Hematopoietic multipotent progenitor cell (in vitro differentiated cells): ENCODE data around the gene POLR2A. TPM values are rescaled to one million over a fixed set of nuclear protein-coding genes. Genes with fewer than 3 reads are reported as not detected.

Experiments
- DNase-seq, 3 donors: peaks; one replicate each; pipeline ENCODE4 v3.0.0-alpha.2; 2011 to 2015; ENCODE audit warnings: low read depth in 2 of 3, low spot score in 2 of 3
- small RNA-seq: library from RNA; depleted of rRNA; stranded (forward); fragments of <200 nt; gene quantifications from one replicate; pipeline ENCODE3, GENCODE V24; 2012
- total RNA-seq: library from RNA; depleted of rRNA; stranded (reverse); fragments of >200 nt; gene quantifications from one replicate; pipeline ENCODE4 v1.2.3, GENCODE V29; 2012

POLR2A gene
- total RNA-seq, 1 donor: 234 TPM

DNA sequence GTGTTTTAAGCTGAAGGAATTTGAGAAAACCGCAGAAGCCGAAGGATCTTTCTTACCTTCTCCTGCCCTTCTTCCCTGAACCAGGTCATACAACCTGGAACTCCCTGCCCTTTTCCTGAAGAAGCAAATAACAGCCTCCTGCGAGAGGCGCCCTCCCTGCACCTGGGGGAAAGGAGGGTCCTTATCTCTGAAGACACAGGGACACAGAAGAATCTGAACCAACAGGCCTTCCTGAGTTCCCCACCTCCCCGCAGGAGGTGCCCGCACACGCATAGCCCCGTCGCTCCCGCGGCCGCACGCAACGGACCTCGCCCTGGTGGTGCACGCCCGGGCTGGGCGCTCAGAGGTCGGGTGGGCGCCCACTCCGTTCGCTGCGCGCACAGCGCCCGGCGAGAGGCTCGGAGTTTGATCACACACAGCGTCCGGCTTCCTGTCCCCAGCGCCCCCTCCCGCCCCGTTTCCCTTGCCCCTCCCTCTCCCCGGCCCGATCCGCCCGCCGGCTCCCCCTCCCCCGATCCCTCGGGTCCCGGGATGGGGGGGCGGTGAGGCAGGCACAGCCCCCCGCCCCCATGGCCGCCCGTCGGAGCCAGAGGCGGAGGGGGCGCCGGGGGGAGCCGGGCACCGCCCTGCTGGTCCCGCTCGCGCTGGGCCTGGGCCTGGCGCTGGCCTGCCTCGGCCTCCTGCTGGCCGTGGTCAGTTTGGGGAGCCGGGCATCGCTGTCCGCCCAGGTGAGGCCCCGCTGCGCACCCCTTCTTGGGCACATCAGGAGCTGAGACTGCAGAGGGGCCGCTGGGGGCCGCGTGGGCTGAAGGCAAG lies 64.6 kb downstream of the POLR2A start, which contains the start of gene TNFSF12:
Gene TNFSF12, plus strand, starts transcription at position 474 of the 816 bp plus-strand sequence. Its CDS starts 96 bp downstream, at position 570.
- DNase-seq: peak in 2 of 3 donors; percentile 49 to 66

Small RNAs within 50 kb of the gene (small RNA-seq; reads per million reads assigned to genes)
- not detected for gene RF00019

Other genes with a start within 250 kb of the POLR2A start
- 78.6 TPM for gene DVL2, start 249.8 kb upstream of the POLR2A start, total RNA-seq
- gene PHF23, start 244.9 kb upstream of the POLR2A start, total RNA-seq: 24.2 TPM
- 121 TPM for gene GABARAP, start 241.9 kb upstream of the POLR2A start, total RNA-seq
- gene CTDNEP1, start 232.6 kb upstream of the POLR2A start, total RNA-seq: 62.7 TPM
- 54.7 TPM for gene ELP5, start 232.2 kb upstream of the POLR2A start, total RNA-seq
- 9.7 TPM for gene CLDN7, start 221.9 kb upstream of the POLR2A start, total RNA-seq
- 1.9 TPM for gene SLC2A4, start 202.6 kb upstream of the POLR2A start, total RNA-seq
- gene YBX2, start 189.7 kb upstream of the POLR2A start, total RNA-seq: 0.27 TPM
- gene EIF5A, start 176.7 kb upstream of the POLR2A start, total RNA-seq: 522 TPM
- gene GPS2, start 169.0 kb upstream of the POLR2A start, total RNA-seq: 70.3 TPM
- 37.4 TPM for gene NEURL4, start 155.0 kb upstream of the POLR2A start, total RNA-seq
- 109 TPM for gene ACAP1, start 147.8 kb upstream of the POLR2A start, total RNA-seq
- 5.1 TPM for gene KCTD11, start 132.2 kb upstream of the POLR2A start, total RNA-seq
- not detected for gene TMEM95, start 129.2 kb upstream of the POLR2A start, total RNA-seq
- gene TNK1, start 103.3 kb upstream of the POLR2A start, total RNA-seq: 4.3 TPM
- 26.9 TPM for gene PLSCR3, start 89.8 kb upstream of the POLR2A start, total RNA-seq
- 141 TPM for gene TMEM256, start 80.3 kb upstream of the POLR2A start, total RNA-seq
- gene NLGN2, start 76.5 kb upstream of the POLR2A start, total RNA-seq: 6.7 TPM
- not detected for gene SPEM1, start 64.0 kb upstream of the POLR2A start, total RNA-seq
- gene SPEM2, start 58.8 kb upstream of the POLR2A start, total RNA-seq: under 0.01 TPM
- gene SPEM3, start 55.5 kb upstream of the POLR2A start, total RNA-seq: not detected
- gene TMEM102, start 48.9 kb upstream of the POLR2A start, total RNA-seq: 17.0 TPM
- gene FGF11, start 44.9 kb upstream of the POLR2A start, total RNA-seq: 0.54 TPM
- gene CHRNB1, start 39.3 kb upstream of the POLR2A start, total RNA-seq: 26.1 TPM
- 17.8 TPM for gene ZBTB4, start 4.7 kb upstream of the POLR2A start, total RNA-seq
- gene SLC35G6, start 2.9 kb upstream of the POLR2A start, total RNA-seq: not detected
- gene TNFSF12, start 64.7 kb downstream of the POLR2A start, total RNA-seq: 11.0 TPM
- gene TNFSF13, start 74.4 kb downstream of the POLR2A start, total RNA-seq: 15.3 TPM
- gene SENP3, start 77.6 kb downstream of the POLR2A start, total RNA-seq: 50.1 TPM
- gene CD68, start 95.3 kb downstream of the POLR2A start, total RNA-seq: 16.4 TPM
- gene MPDU1, start 99.5 kb downstream of the POLR2A start, total RNA-seq: 118 TPM
- gene SOX15, start 105.7 kb downstream of the POLR2A start, total RNA-seq: 0.81 TPM
- gene FXR2, start 130.5 kb downstream of the POLR2A start, total RNA-seq: 22.6 TPM
- 14.0 TPM for gene SAT2, start 143.5 kb downstream of the POLR2A start, total RNA-seq
- gene SHBG, start 145.8 kb downstream of the POLR2A start, total RNA-seq: not detected
- gene ATP1B2, start 166.6 kb downstream of the POLR2A start, total RNA-seq: not detected
- gene TP53, start 203.1 kb downstream of the POLR2A start, total RNA-seq: 72.4 TPM
- gene WRAP53, start 204.1 kb downstream of the POLR2A start, total RNA-seq: 14.5 TPM
- gene EFNB3, start 220.8 kb downstream of the POLR2A start, total RNA-seq: under 0.01 TPM
- gene DNAH2, start 233.4 kb downstream of the POLR2A start, total RNA-seq: under 0.01 TPM